HL-60 (cell line): ENCODE data around the gene PCGF3.

Source experiments
- CTCF ChIP-seq: IDR thresholded peaks from one replicate; pipeline ENCODE4 v1.5.1; 2011; ENCODE audit warnings: low read length, control low read depth, inconsistent platforms; ENCODE audit not compliant: insufficient read depth
- POLR2AphosphoS5 ChIP-seq: IDR thresholded peaks from 2 replicates; pipeline ENCODE4 v1.6.1; 2012; ENCODE audit warnings: low read depth
- REST ChIP-seq: IDR thresholded peaks from 2 replicates; pipeline ENCODE4 v1.6.1; 2012; ENCODE audit warnings: low read depth; ENCODE audit not compliant: insufficient replicate concordance
- SPI1 ChIP-seq: IDR thresholded peaks from 2 replicates; pipeline ENCODE4 v1.6.1; 2012; ENCODE audit warnings: low read depth, mild to moderate bottlenecking, borderline replicate concordance

- no peak for TF ChIP-seq REST
- no peak for TF ChIP-seq POLR2AphosphoS5
- peak; percentile 93 for TF ChIP-seq CTCF
- TF ChIP-seq SPI1, result no peak
Observed at GRCh38 chr4:742742-743311, 37.2 kb downstream of the PCGF3 start.
